GM12801 (cell line): ENCODE results near the gene POU6F1.

ENCODE experiments used
- CTCF ChIP-seq: IDR thresholded peaks from one replicate; pipeline ENCODE4 v1.5.1; 2011; ENCODE audit warnings: control low read depth; ENCODE audit not compliant: insufficient read length; ENCODE audit errors: extremely low read depth

The POU6F1 gene

DNA sequence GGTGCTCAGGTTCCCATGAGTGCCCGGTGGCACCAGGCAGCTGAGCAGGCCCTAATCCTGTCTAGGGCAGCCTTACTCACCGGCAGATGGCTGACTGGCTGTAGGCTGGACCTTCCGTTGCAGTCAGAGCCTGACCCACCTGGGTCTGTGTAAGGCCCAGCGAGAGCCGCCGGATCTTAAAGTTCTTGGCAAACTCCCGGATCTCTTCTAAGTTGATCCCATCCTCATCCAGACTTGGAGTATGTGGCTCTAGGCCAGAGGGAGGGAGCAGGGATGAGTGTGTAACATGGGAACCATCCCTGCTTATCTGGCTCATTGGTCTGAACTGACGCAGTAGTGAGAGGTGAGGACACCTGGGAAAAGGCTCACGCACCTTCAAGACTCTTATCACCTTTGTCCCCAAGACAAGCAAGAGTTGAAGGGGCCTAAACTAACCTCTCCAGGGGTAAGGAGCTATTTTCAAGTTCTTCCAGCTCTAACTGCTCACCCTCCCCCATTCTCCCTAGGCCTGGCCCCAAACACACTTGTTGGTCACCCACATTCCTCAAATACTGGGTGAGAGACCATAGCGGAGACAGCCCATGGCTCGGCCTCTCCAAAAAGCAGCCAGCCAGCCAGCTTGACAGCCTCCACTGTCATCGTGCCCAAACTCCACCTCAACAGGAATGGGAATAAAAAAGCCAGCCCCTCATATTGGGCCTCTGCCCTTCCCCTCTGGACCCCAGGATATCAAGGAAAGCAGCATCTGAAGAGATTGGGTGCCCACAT is 26.2 kb downstream of the POU6F1 start:
- TF ChIP-seq CTCF: no peak

- no peak for TF ChIP-seq CTCF
Observed at GRCh38 chr12:51190820-51191219, 27.0 kb downstream of the POU6F1 start.

DNA sequence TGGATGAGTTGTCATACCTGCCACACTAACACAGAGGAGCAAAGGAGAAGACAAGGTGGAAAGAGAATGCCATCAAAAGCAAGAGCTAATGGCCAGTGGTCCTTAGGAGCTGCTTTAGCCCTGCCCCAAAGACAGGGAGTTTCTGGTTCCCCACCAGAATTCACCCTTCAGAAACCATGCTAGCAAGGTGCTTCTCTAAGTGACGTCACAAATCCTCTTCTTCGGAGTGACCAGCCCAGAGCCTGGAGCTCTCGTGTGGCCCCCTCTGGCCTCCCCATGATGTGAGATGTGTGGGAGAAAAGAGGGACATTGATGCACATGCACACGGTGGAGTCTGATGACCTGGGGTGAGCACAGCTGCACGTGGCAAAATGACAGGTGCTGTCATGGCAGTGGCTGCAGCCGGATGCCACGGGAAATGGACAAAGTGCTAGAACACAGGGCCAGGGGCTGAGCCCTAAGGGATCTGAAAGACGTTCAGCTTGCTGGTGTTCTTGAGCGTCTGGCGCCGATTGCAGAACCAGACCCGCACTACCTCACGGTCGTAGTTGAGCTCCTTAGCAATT is 28.0 kb downstream of the POU6F1 start:
- no peak for TF ChIP-seq CTCF

- no peak for TF ChIP-seq CTCF
Observed at GRCh38 chr12:51188359-51189051, 29.4 kb downstream of the POU6F1 start.

DNA sequence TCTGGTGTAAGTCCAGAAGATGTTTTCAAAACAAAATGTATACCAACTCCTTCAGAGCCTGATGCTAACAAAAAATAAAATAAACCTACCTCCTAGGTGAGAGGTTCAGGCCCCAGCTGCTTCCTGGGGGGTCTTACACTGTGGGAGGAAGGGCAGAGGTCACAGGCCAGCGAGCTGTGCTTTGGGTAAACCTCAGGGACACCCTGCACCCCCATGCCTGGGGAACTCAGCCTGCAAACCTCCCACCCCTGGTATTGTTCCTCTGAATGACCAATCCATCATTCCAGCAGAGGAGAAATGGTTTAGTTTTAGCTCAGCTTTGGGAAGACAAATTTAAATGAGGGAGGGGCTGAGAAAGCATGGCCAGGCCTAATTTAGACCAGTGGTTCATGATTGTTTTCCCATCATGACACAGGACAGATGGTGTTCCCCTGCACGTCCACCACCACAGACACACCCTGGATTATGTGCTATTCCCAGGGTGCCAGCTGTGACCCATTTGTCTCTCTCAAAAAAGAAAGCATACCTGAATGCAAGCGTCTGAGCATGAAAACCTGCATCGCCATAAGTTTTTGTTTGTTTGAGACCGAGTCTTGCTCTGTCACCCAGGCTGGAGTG is 30.4 kb downstream of the POU6F1 start:
- no peak for TF ChIP-seq CTCF

DNA sequence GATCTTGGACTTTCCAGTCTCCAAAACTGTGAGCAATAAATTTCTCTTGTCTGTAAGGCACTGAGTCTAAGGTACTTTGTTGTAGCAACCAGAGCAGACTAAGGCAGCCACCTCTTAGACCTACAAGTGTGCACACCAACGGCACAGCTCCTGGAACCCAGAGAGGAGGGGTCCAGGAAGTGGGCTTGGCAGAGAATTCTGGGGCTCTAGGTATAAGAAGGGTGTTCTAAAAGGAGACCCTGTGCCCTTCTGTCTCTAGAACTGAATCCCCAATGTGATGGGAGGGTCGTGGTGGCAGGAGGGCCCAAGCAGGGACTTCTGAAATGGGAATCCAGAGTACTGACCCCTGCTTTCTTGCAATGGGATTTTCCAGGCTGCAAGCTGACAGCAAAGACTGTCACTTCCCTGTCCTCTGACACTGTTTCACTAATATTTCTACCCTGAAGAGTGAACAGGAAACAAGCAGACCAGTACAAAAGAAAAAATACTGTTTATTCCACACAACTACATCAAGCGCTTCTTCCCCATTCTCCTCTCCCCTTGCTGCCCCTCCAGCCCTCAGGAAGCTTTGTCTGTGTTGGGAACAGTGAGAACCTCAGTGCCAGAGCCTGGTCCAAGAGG is 31.3 kb downstream of the POU6F1 start:
- TF ChIP-seq CTCF: no peak
